VCaP (cell line): ENCODE data around the gene MYO19.

ENCODE experiments used
- H3K27ac ChIP-seq: fragments of 450-650 bp; 2 replicates; pipeline ENCODE4 v1.5.1; 2017
- CTCF ChIP-seq: fragments of 450-650 bp; conservative IDR thresholded peaks from 2 replicates; pipeline ENCODE4 v1.5.1; 2017; ENCODE audit warnings: mild to moderate bottlenecking, moderate library complexity

Gene MYO19

GRCh38 chr17:36527621-36528250, 6.9 kb downstream of the MYO19 start:
- no peak overlapping the region for H3K27ac ChIP-seq
- TF ChIP-seq CTCF = no peak

GRCh38 chr17:36525888-36526287, 8.8 kb downstream of the MYO19 start:
- no peak overlapping the region for H3K27ac ChIP-seq

GRCh38 chr17:36525113-36525512, 9.6 kb downstream of the MYO19 start:
- no peak for TF ChIP-seq CTCF
- no peak overlapping the region for H3K27ac ChIP-seq

More at GRCh38 chr17:36525888-36526287, 8.8 kb downstream of the MYO19 start:
- no peak for TF ChIP-seq CTCF

GRCh38 chr17:36524428-36524876, 10.2 kb downstream of the MYO19 start:
- TF ChIP-seq CTCF = no peak
- H3K27ac ChIP-seq = no peak overlapping the region

GRCh38 chr17:36523113-36523512, 11.6 kb downstream of the MYO19 start:
- no peak for TF ChIP-seq CTCF
- no peak overlapping the region for H3K27ac ChIP-seq

- no peak for TF ChIP-seq CTCF
Measured at GRCh38 chr17:36515837-36516236, 18.8 kb downstream of the MYO19 start.

GRCh38 chr17:36514856-36515255, 19.8 kb downstream of the MYO19 start:
- no peak for TF ChIP-seq CTCF
- H3K27ac ChIP-seq = no peak overlapping the region

More at GRCh38 chr17:36515837-36516236, 18.8 kb downstream of the MYO19 start:
- no peak overlapping the region for H3K27ac ChIP-seq
